GM20431 (cell line): ENCODE data around the gene AGPS.
"Not testable (repeated sequence)": the region's sequence is repeated elsewhere in the genome, so short reads cannot be mapped to it uniquely, and the experiment has no call there.

Source experiments
- in situ Hi-C: fragments of 300-500 bp; cut with MseI, MboI; formaldehyde crosslinking; loops from one replicate; pipeline ENCODE4 v1.15.0; 2020; ENCODE audit warnings: low sequenced_read_pairs; ENCODE audit not compliant: unreplicated experiment

Gene AGPS

DNA sequence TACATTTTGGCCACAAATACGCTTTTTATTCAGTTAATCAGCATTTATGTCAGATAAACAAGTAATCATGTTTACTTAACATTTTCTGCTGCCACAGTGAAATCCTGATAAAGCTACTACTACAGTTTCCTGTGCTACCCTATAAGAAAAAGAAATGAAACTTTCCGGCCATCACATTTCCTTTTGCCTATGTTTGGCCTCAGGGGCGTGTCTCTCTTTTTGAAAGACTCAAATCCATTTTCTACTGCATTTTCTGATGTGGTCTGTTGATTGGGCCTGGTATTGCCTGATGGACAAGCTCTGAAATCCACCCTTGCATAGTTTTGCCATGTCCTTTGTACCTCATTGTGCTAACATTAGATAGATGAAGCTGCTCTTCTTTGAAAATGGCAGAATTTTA is 152.6 kb downstream of the AGPS start:
- in situ Hi-C loops: no loop called here

DNA sequence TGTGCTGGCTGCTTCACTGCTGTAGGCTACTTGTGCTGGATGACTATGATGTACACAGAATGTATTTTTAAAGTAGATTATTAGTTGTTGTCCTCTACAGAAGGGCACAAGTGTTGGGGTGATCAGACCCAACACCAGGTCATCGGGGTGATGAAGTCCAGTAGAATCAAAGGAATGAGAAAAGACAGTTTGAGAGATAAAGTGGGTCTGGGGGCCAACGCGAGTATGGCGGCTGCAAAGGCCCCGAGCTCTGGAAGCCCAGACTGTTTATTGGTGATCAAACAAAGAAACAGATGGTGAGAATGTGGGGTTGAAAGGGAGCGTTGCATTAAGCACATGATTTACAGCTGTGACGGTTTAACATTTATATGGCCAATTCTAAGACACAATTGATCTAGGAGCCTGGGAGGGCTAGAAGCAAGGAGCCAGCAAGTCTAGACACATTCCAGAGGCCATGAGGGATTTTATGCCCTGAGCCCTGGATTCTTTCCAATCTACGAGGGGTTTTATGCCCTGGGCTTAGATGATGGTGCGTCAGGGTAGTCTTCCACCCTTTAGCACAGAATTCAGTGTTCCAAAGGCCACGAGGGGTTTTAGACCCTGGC is 153.5 kb downstream of the AGPS start:
- in situ Hi-C loops: no loop called here

GRCh38 chr2:177547122-177547521 is 154.5 kb downstream of the AGPS start:
- in situ Hi-C loops: no loop called here

DNA sequence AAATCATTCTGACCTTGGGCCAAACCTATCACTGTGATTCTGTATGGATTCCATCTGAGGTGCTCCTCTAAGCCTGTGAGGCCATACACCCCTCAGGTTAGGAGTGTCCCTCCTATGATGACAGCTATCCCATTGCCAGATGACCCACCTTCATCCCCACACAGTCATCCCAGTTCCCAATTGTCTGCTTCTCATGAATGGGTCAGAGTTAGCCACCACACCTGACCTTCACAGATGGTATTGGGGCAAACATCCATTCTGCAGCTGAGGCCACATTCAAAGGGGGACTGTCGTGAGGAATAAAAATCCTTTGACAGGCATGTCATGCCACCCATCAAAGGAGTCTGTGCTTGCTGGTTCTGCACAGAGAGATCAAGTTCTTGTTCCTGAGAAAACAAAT is 155.2 kb downstream of the AGPS start:
- in situ Hi-C loops: no loop called here

- in situ Hi-C loops: no loop called here
Measured at GRCh38 chr2:177548636-177549035, 156.1 kb downstream of the AGPS start.

DNA sequence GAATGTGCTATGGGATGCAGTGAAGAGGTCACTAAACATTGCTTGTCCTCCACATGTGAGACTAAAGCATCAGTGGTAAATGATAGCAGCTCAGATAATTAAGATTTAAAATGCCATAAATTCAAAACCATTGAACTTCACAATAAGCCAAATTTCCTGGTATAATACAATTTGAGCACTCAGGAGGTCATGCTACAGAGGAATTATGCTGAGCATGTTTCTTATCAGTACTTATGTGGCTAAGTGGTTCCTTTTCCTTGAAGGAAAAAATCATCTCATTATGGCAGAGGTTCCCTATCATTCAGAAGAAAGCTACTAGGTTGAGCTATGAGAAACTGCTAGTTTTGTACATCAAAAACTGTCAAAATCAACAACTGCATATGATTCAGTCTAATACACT is 156.6 kb downstream of the AGPS start:
- in situ Hi-C loops: no loop called here

GRCh38 chr2:177550264-177551200 is 158.0 kb downstream of the AGPS start:
- in situ Hi-C loops: no loop called here

GRCh38 chr2:177551360-177551759 is 158.8 kb downstream of the AGPS start:
- in situ Hi-C loops: not testable (repeated sequence)

- in situ Hi-C loops: no loop called here
Measured at GRCh38 chr2:177551989-177552421, 159.4 kb downstream of the AGPS start.

DNA sequence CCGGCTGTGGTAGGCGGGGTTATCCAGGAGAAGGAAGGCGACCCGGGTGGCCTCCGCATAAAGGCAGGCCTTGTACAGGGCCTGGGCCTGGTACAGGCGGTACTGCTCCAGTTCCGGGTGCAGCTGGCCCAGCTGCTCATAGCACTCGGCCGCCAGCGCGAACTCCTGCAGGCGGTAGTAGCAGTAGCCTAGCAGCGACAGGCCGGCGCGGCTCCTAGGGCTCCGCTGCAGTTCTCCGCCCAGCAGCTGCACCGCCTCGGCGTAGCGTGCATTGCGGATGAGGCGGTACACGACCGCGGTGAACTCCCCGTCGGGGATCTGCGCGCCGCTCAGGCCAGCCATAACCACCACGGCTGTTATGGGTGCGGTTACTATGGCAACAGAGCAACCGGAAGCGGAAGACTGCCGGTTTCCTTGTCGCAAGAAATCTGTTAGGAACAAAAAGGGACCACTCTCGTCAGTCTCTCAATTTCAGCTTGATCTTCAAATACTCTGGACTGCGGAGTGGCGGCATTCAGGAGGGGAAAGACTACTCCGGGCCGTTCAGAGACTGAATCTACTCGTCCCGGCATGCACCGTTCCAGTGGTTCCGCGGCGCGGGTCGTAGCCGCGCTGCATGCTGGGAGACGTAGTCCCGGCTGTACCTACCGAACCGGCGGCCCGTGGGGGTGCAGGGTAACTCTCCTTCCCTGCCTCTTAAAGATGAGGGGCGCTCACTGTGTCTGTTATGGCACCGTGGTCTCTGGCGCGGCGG is 160.0 kb downstream of the AGPS start:
- in situ Hi-C loops: no loop called here

GRCh38 chr2:177553176-177553884 is 160.8 kb downstream of the AGPS start:
- in situ Hi-C loops: no loop called here

DNA sequence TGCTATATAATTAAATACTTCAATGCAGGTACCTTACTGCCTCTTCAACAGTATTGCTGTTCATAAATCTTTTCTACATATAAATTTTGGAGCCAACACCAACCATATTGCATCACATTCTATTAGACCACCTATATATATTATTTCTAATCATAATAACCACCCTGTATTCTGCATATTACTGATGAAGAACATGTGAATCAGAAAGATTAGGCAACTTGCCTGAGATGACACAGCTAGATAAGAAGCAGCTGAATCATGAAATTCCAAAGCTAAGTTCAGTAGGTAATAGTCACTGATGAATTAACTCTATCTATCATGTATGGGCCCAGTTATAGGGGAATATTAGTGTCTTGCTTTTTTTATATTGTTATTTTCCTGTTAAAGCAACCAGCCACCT is 161.8 kb downstream of the AGPS start:
- in situ Hi-C loops: no loop called here

- in situ Hi-C loops: no loop called here
Measured at GRCh38 chr2:177556153-177556552, 163.6 kb downstream of the AGPS start.

DNA sequence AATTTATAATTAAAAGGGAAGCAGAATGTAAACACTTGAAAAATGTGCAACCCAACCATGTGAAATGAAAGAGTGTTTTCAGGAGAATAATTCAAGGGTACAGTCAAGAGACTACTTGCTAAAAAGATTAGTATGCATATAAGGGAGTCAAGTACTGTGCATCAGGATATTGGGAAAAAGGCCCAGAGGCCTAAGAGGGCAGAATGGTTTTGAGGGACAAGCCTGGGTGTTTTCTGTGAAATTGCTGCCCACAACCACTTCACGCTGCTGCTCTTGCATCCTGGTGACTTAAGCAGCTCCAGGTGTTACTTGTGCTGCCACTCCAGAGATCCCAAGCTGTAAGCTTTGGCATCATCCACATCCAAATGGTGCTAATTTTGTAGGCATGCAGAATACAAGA is 165.2 kb downstream of the AGPS start:
- in situ Hi-C loops: no loop called here

DNA sequence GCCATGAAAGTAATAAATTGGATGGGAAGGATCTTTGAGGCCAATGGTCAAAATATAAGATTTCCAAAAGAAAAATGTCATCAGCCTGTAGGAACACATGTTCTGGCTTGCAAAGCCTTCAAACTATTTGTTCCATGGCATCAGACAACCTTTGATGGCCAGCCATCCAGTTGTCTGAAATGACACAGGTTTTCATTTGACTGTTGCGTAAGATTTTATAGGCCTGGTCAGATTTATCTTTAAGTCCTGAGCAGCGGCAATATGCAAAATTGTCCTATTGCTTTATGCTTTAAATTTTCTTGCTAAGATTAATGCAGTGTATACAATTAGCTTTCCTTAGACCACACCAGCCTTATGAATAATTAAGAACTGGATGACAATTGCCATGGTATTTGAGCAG is 167.1 kb downstream of the AGPS start:
- in situ Hi-C loops: no loop called here

- in situ Hi-C loops: no loop called here
Measured at GRCh38 chr2:177568390-177568789, 175.8 kb downstream of the AGPS start.

DNA sequence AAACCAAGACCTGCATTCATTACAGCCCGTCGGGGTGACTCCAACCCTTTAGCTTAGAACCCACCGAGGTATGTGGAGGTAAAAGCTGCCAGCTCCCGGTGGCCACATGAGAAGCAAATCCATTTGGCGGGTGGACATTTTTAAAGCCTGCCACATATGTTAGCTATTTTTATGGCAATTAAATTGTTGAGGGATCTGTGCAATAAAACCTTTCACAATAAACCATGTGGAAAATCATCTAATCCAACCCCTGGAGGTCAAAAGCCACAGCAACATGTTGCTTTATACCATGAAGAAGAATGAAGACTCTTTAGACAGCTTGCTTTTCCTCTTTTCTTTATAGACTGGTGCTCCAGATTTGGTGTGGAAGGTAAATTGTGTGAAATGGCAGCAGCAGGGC is 176.3 kb downstream of the AGPS start:
- in situ Hi-C loops: no loop called here

- in situ Hi-C loops: no loop called here
Measured at GRCh38 chr2:177572236-177572671, 179.7 kb downstream of the AGPS start.

DNA sequence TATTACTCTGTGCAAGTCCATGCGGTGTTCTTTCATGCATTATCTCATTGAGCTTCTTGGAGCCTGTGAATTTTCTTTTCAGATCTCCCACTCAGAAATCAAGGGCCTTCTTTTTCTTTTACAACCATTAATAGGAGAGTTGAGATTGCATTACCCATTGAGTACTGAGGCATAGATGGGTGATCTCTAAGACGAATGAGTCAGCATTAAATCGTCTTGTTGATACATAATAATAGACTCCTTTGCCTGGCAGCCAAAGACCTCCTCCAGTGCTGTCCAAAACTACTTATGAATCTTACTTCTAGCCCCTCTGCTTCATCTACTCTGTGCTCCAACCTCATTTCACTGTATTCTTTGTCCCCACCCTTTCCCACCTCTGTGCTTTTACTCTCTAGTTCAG is 180.5 kb downstream of the AGPS start:
- in situ Hi-C loops: no loop called here

DNA sequence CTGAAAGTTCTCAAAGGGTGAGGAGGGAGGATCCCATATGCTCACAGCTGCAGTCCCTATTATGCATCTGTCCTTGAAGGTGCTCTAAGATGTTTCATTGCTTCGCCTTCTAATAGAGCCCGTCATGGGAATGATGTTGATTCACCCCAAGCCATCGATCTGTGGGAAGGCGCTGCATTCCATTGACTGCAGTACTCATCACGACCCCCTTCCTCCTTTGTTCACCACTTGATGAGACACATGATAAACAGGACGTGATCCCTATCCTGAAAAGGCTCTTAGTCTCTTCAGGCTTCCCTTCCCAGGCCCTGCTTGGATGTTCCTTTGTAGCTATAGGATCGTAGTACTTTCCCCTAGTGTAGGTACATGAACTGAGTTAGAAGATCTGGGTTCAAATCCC is 181.8 kb downstream of the AGPS start:
- in situ Hi-C loops: no loop called here
